Measurements from ENCODE around the gene MYT1. TPM values are rescaled to one million over a fixed set of nuclear protein-coding genes. Genes with fewer than 3 reads are reported as not detected.

Gene MYT1
- total and polyA plus RNA-seq, 2 of the 13 experiments (the other 11 are each of a cell fraction or from before 2014, with no cell fraction given) = 0.58 to 2.5 TPM

GRCh38 chr20:64229507-64230061 is 65.3 kb downstream of the MYT1 start:
- Histone ChIP-seq H3K79me2 (ENCODE audit: insufficient read depth, low read length) (no peaks in the 10 kb centered on the region), H3K27ac (ENCODE audit: extremely low read length, insufficient read depth, low read length) (no peak overlapping the region), H3K36me3 (replicated peaks in 1 of 2; ENCODE audit: control insufficient read depth in 1 of 2, insufficient read depth in 2 of 2, low read length in 2 of 2) (no peaks in the 10 kb centered on the region), H2AFZ (ENCODE audit: low read length) (no peak overlapping the region), H3K27me3 (ENCODE audit: control insufficient read depth in 1 of 2, insufficient read depth in 2 of 2, low read length in 2 of 2) (peaks cover 16 to 59% of the 10 kb centered on the region in 2 experiments), H3K4me1 (ENCODE audit: insufficient read depth, low read length) (peaks cover 23% of the 10 kb centered on the region), H3K9ac (ENCODE audit: insufficient read depth, low read depth, low read length) (no peak overlapping the region), H3K4me3 (replicated peaks in 1 of 3; ENCODE audit: insufficient read depth in 1 of 3, low read depth in 2 of 3, low read length in 3 of 3) (no peak overlapping the region), H3K9me3 (ENCODE audit: low read length) (no peaks in the 10 kb centered on the region), H3K4me2 (ENCODE audit: low read depth, low read length) (no peak overlapping the region), H4K20me1 (ENCODE audit: insufficient read depth, low read length) (no peaks in the 10 kb centered on the region)
- ATAC-seq = no peak
- intact Hi-C loops (cut with micrococcal nuclease; ENCODE audit: unreplicated experiment) (no loop called here), in situ Hi-C loops (cut with HindIII; ENCODE audit: extremely low pct_ligation_motif_present, low pct_unique_long_range_greater_than_20kb) (no loop called here)
- 43% methylated on average over 8 of the region's 8 CpGs for WGBS (ENCODE audit: low lambda C conversion rate)
- no peak for DNase-seq (ENCODE audit: low spot score)
- POLR2A ChIA-PET = interaction anchor here (3.0 kb wide), 1 partner anchor 26 kb away, joined by 8 read pairs; the partner anchor contains the start of gene PCMTD2
- FAIRE-seq = no peak
- no peak for TF ChIP-seq GLI4 (CRISPR knock-in tag; IDR thresholded peaks at IDR 0.05; ENCODE audit: borderline replicate concordance)
- no peak for TF ChIP-seq BCLAF1 (IDR thresholded peaks at IDR 0.05)
- TF ChIP-seq YEATS4 (CRISPR knock-in tag; IDR thresholded peaks at IDR 0.05; ENCODE audit: borderline replicate concordance) = no peak
- TF ChIP-seq ZC3H4 (CRISPR knock-in tag; IDR thresholded peaks at IDR 0.05; ENCODE audit: borderline replicate concordance) = no peak
- no peak for TF ChIP-seq SOX6 (IDR thresholded peaks at IDR 0.05)
- no peak for TF ChIP-seq SOX6 (CRISPR knock-in tag; IDR thresholded peaks at IDR 0.05)
- TF ChIP-seq ZSCAN21 (CRISPR knock-in tag; IDR thresholded peaks at IDR 0.05; ENCODE audit: borderline replicate concordance) = no peak
- no peak for TF ChIP-seq ZNF136 (CRISPR knock-in tag; IDR thresholded peaks at IDR 0.05; ENCODE audit: low read depth)
- no peak for TF ChIP-seq THAP8 (CRISPR knock-in tag; IDR thresholded peaks at IDR 0.05; ENCODE audit: borderline replicate concordance)
- TF ChIP-seq ZNF746 (CRISPR knock-in tag; IDR thresholded peaks at IDR 0.05) = no peak
- TF ChIP-seq HMG20B (CRISPR knock-in tag; conservative IDR thresholded peaks at IDR 0.05) = no peak
- no peak for TF ChIP-seq MIER2 (CRISPR knock-in tag; IDR thresholded peaks at IDR 0.05)
- no peak for TF ChIP-seq NR2F2 (IDR thresholded peaks at IDR 0.05; ENCODE audit: borderline replicate concordance, low read depth)
- no peak for TF ChIP-seq ADNP (CRISPR knock-in tag; IDR thresholded peaks at IDR 0.05)
- no peak for TF ChIP-seq ZNF772 (CRISPR knock-in tag; IDR thresholded peaks at IDR 0.05)
- TF ChIP-seq ZNF773 (CRISPR knock-in tag; IDR thresholded peaks at IDR 0.05; ENCODE audit: borderline replicate concordance) = no peak
- TF ChIP-seq ZBED4 (CRISPR knock-in tag; IDR thresholded peaks at IDR 0.05; ENCODE audit: borderline replicate concordance) = no peak
- no TSS peak for BruUV-seq (replicated peaks)
- CTCF ChIA-PET (ENCODE audit: low intra/inter-chr PET ratio, low total read pairs) = no interaction called here

Data from HepG2 (cell line).